Sigmoid colon (tissue), 4 donors: ENCODE measurements around the gene CFDP1.

ENCODE experiments used
- CTCF ChIP-seq, 4 experiments: fragments of 450-650 bp in 3 of 4; fragments of 200-600 bp in 1 of 4; IDR thresholded peaks; one replicate each; pipeline ENCODE4 v1.5.1; 2016 to 2019; ENCODE audit warnings: antibody characterized with exemption in 4 of 4, mild to moderate bottlenecking in 3 of 4, moderate library complexity in 2 of 4
- POLR2A ChIP-seq, 2 donors: fragments of 450-650 bp; IDR thresholded peaks; one replicate each; pipeline ENCODE4 v1.6.1; 2016; ENCODE audit warnings: antibody characterized with exemption in 2 of 2, mild to moderate bottlenecking in 2 of 2, moderate library complexity in 2 of 2
- POLR2AphosphoS5 ChIP-seq, 4 donors: sonication (generic); formaldehyde crosslinking; IDR thresholded peaks; one replicate each; pipeline ENCODE4 v1.6.1; 2017; ENCODE audit warnings: antibody characterized with exemption in 4 of 4

GRCh38 chr16:75319513-75320411 lies 113.5 kb downstream of the CFDP1 start:
- TF ChIP-seq POLR2AphosphoS5 (IDR thresholded peaks at IDR 0.05) (no peak), POLR2A (IDR thresholded peaks at IDR 0.05) (no peak), CTCF (IDR thresholded peaks at IDR 0.05) (no peak)
